Activated T-helper 17 cell treated with anti-CD3 and anti-CD28 coated beads, Interleukin-2, amount 50 U/mL, for 72 hours (primary cell): ENCODE data around the gene TRHDE. TPM values are rescaled to one million over a fixed set of nuclear protein-coding genes. Genes with fewer than 3 reads are reported as not detected.
"Not testable (repeated sequence)": the region's sequence is repeated elsewhere in the genome, so short reads cannot be mapped to it uniquely, and the experiment has no call there.

Experiments
- ATAC-seq: fragments of 150-1000 bp; cut with Tn5 transposase; replicated peaks from 2 replicates; pipeline ENCODE4 v1.10.0; 2021; ENCODE audit warnings: mild to moderate bottlenecking, moderate library complexity
- H3K27ac Mint-ChIP-seq: one replicate; pipeline ENCODE4 v1.8.0; 2022; ENCODE audit warnings: mixed read lengths
- H3K27me3 Mint-ChIP-seq: one replicate; pipeline ENCODE4 v1.8.0; 2022; ENCODE audit warnings: mixed read lengths
- H3K36me3 Mint-ChIP-seq: one replicate; pipeline ENCODE4 v1.8.0; 2022; ENCODE audit warnings: low read depth, mild to moderate bottlenecking, mixed read lengths
- H3K4me1 Mint-ChIP-seq: one replicate; pipeline ENCODE4 v1.8.0; 2022; ENCODE audit warnings: mixed read lengths
- H3K4me3 Mint-ChIP-seq: one replicate; pipeline ENCODE4 v1.8.0; 2022; ENCODE audit warnings: mild to moderate bottlenecking, mixed read lengths
- H3K9me3 Mint-ChIP-seq: one replicate; pipeline ENCODE4 v1.8.0; 2022; ENCODE audit warnings: mixed read lengths
- total RNA-seq, 2 donors: library from RNA; stranded (reverse); gene quantifications; one replicate each; pipeline ENCODE4 v1.2.3, GENCODE V29; 2022

Gene TRHDE
- total RNA-seq, 2 donors from 2014 or later: not detected

GRCh38 chr12:72574138-72574537, 302.0 kb downstream of the TRHDE start:
- Mint-ChIP-seq H3K27me3 (no peaks in the 10 kb centered on the region), H3K27ac (no peak overlapping the region), H3K4me3 (no peak overlapping the region), H3K36me3 (no peaks in the 10 kb centered on the region), H3K4me1 (no peaks in the 10 kb centered on the region), H3K9me3 (no peaks in the 10 kb centered on the region)
- no peak for ATAC-seq

- no peak for ATAC-seq
Observed at GRCh38 chr12:72578327-72578726, 306.2 kb downstream of the TRHDE start.

GRCh38 chr12:72586456-72586855, 314.3 kb downstream of the TRHDE start:
- H3K27ac Mint-ChIP-seq: no peak overlapping the region
- no peaks in the 10 kb centered on the region for H3K27me3 Mint-ChIP-seq
- no peak for ATAC-seq
- H3K36me3 Mint-ChIP-seq: no peaks in the 10 kb centered on the region
- no peaks in the 10 kb centered on the region for H3K4me1 Mint-ChIP-seq
- peaks cover 21% of the 10 kb centered on the region for H3K9me3 Mint-ChIP-seq
- no peak overlapping the region for H3K4me3 Mint-ChIP-seq

More at GRCh38 chr12:72578327-72578726, 306.2 kb downstream of the TRHDE start:
- H3K27me3 Mint-ChIP-seq: no peaks in the 10 kb centered on the region
- H3K36me3 Mint-ChIP-seq: no peaks in the 10 kb centered on the region
- no peak overlapping the region for H3K4me3 Mint-ChIP-seq
- no peaks in the 10 kb centered on the region for H3K4me1 Mint-ChIP-seq
- H3K9me3 Mint-ChIP-seq: peaks cover 3% of the 10 kb centered on the region
- H3K27ac Mint-ChIP-seq: no peak overlapping the region

GRCh38 chr12:72602581-72602980, 330.4 kb downstream of the TRHDE start:
- ATAC-seq: no peak
- Mint-ChIP-seq H3K4me1 (no peaks in the 10 kb centered on the region), H3K36me3 (no peaks in the 10 kb centered on the region), H3K27ac (no peak overlapping the region), H3K4me3 (no peak overlapping the region), H3K9me3 (peaks cover 9% of the 10 kb centered on the region), H3K27me3 (no peaks in the 10 kb centered on the region)

GRCh38 chr12:72605975-72606374, 333.8 kb downstream of the TRHDE start:
- H3K27me3 Mint-ChIP-seq: no peaks in the 10 kb centered on the region
- no peak overlapping the region for H3K4me3 Mint-ChIP-seq
- H3K36me3 Mint-ChIP-seq: no peaks in the 10 kb centered on the region
- H3K4me1 Mint-ChIP-seq: no peaks in the 10 kb centered on the region
- no peak overlapping the region for H3K27ac Mint-ChIP-seq
- no peak for ATAC-seq
- H3K9me3 Mint-ChIP-seq: peaks cover 7% of the 10 kb centered on the region

GRCh38 chr12:72610342-72610741, 338.2 kb downstream of the TRHDE start:
- ATAC-seq: no peak
- H3K27ac Mint-ChIP-seq: no peak overlapping the region
- H3K27me3 Mint-ChIP-seq: no peaks in the 10 kb centered on the region
- H3K4me1 Mint-ChIP-seq: no peaks in the 10 kb centered on the region
- no peak overlapping the region for H3K4me3 Mint-ChIP-seq
- no peaks in the 10 kb centered on the region for H3K36me3 Mint-ChIP-seq
- no peaks in the 10 kb centered on the region for H3K9me3 Mint-ChIP-seq

GRCh38 chr12:72610854-72611358, 338.7 kb downstream of the TRHDE start:
- H3K27ac Mint-ChIP-seq: no peak overlapping the region
- no peaks in the 10 kb centered on the region for H3K9me3 Mint-ChIP-seq
- H3K4me3 Mint-ChIP-seq: no peak overlapping the region
- no peaks in the 10 kb centered on the region for H3K36me3 Mint-ChIP-seq
- no peaks in the 10 kb centered on the region for H3K4me1 Mint-ChIP-seq
- ATAC-seq: no peak
- H3K27me3 Mint-ChIP-seq: no peaks in the 10 kb centered on the region

GRCh38 chr12:72612171-72612570, 340.0 kb downstream of the TRHDE start:
- Mint-ChIP-seq H3K4me3 (no peak overlapping the region), H3K4me1 (no peaks in the 10 kb centered on the region), H3K9me3 (no peaks in the 10 kb centered on the region), H3K27ac (no peak overlapping the region), H3K27me3 (no peaks in the 10 kb centered on the region), H3K36me3 (no peaks in the 10 kb centered on the region)
- no peak for ATAC-seq

- Mint-ChIP-seq H3K27me3 (no peaks in the 10 kb centered on the region), H3K9me3 (no peaks in the 10 kb centered on the region), H3K4me3 (no peak overlapping the region), H3K27ac (no peak overlapping the region), H3K36me3 (no peaks in the 10 kb centered on the region), H3K4me1 (no peaks in the 10 kb centered on the region)
- no peak for ATAC-seq
Observed at GRCh38 chr12:72618764-72619163, 346.6 kb downstream of the TRHDE start.

- ATAC-seq: no peak
- H3K4me1 Mint-ChIP-seq: no peaks in the 10 kb centered on the region
- H3K27me3 Mint-ChIP-seq: no peaks in the 10 kb centered on the region
- H3K4me3 Mint-ChIP-seq: no peak overlapping the region
- no peak overlapping the region for H3K27ac Mint-ChIP-seq
- no peaks in the 10 kb centered on the region for H3K36me3 Mint-ChIP-seq
- peaks cover 7% of the 10 kb centered on the region for H3K9me3 Mint-ChIP-seq
Observed at GRCh38 chr12:72622556-72622955, 350.4 kb downstream of the TRHDE start.

- H3K27ac Mint-ChIP-seq: no peak overlapping the region
Observed at GRCh38 chr12:72631926-72632685, 359.9 kb downstream of the TRHDE start.

GRCh38 chr12:72642706-72643105, 370.5 kb downstream of the TRHDE start:
- H3K36me3 Mint-ChIP-seq: no peaks in the 10 kb centered on the region
- no peak for ATAC-seq
- peaks cover 18% of the 10 kb centered on the region for H3K9me3 Mint-ChIP-seq
- no peak overlapping the region for H3K4me3 Mint-ChIP-seq
- no peaks in the 10 kb centered on the region for H3K4me1 Mint-ChIP-seq
- no peaks in the 10 kb centered on the region for H3K27me3 Mint-ChIP-seq
- no peak overlapping the region for H3K27ac Mint-ChIP-seq

More at GRCh38 chr12:72631926-72632685, 359.9 kb downstream of the TRHDE start:
- Mint-ChIP-seq H3K4me1 (no peaks in the 10 kb centered on the region), H3K9me3 (peaks cover 3% of the 10 kb centered on the region), H3K36me3 (no peaks in the 10 kb centered on the region), H3K27me3 (no peaks in the 10 kb centered on the region), H3K4me3 (no peak overlapping the region)
- ATAC-seq: no peak

GRCh38 chr12:72647139-72647538, 375.0 kb downstream of the TRHDE start:
- no peaks in the 10 kb centered on the region for H3K4me1 Mint-ChIP-seq
- no peaks in the 10 kb centered on the region for H3K36me3 Mint-ChIP-seq
- no peaks in the 10 kb centered on the region for H3K27me3 Mint-ChIP-seq
- H3K4me3 Mint-ChIP-seq: no peak overlapping the region
- no peak overlapping the region for H3K27ac Mint-ChIP-seq
- H3K9me3 Mint-ChIP-seq: peaks cover 14% of the 10 kb centered on the region
- no peak for ATAC-seq

- Mint-ChIP-seq H3K27ac (no peak overlapping the region), H3K9me3 (peaks cover 3% of the 10 kb centered on the region), H3K27me3 (no peaks in the 10 kb centered on the region), H3K4me3 (no peak overlapping the region), H3K4me1 (no peaks in the 10 kb centered on the region), H3K36me3 (no peaks in the 10 kb centered on the region)
- ATAC-seq: no peak
Observed at GRCh38 chr12:72658615-72659014, 386.4 kb downstream of the TRHDE start.

- not testable (repeated sequence) for H3K9me3 Mint-ChIP-seq, ATAC-seq, H3K27ac Mint-ChIP-seq
Observed at GRCh38 chr12:72660174-72660573, 388.0 kb downstream of the TRHDE start.

More at GRCh38 chr12:72660174-72660573, 388.0 kb downstream of the TRHDE start:
- H3K36me3 Mint-ChIP-seq, H3K27me3 Mint-ChIP-seq, H3K4me1 Mint-ChIP-seq, H3K4me3 Mint-ChIP-seq: not testable (repeated sequence)
